Dendritic cell treated with granulocyte-macrophage colony-stimulating factor and Interleukin-4, amounts not matched to agents 40 ng/mL and 50 ng/mL, for 4 days (primary cell): Measurements from ENCODE around the gene ARHGAP24.

ENCODE experiments used
- H3K27ac Mint-ChIP-seq: one replicate; pipeline ENCODE4 v1.8.0; 2022; ENCODE audit warnings: mild to moderate bottlenecking, mixed read lengths
- H3K27me3 Mint-ChIP-seq: one replicate; pipeline ENCODE4 v1.8.0; 2022; ENCODE audit warnings: mild to moderate bottlenecking, mixed read lengths
- H3K36me3 Mint-ChIP-seq: one replicate; pipeline ENCODE4 v1.8.0; 2022; ENCODE audit warnings: low read depth, mixed read lengths
- H3K4me1 Mint-ChIP-seq: one replicate; pipeline ENCODE4 v1.8.0; 2022; ENCODE audit warnings: low read depth, mixed read lengths
- H3K4me3 Mint-ChIP-seq: one replicate; pipeline ENCODE4 v1.8.0; 2022; ENCODE audit warnings: mild to moderate bottlenecking, moderate library complexity, mixed read lengths
- H3K9me3 Mint-ChIP-seq: one replicate; pipeline ENCODE4 v1.8.0; 2022; ENCODE audit warnings: mixed read lengths
- intact Hi-C: fragments of 100-400 bp; cut with micrococcal nuclease; formaldehyde crosslinking; loops from one replicate; pipeline ENCODE4 v1.15.0; 2022

The ARHGAP24 gene

DNA sequence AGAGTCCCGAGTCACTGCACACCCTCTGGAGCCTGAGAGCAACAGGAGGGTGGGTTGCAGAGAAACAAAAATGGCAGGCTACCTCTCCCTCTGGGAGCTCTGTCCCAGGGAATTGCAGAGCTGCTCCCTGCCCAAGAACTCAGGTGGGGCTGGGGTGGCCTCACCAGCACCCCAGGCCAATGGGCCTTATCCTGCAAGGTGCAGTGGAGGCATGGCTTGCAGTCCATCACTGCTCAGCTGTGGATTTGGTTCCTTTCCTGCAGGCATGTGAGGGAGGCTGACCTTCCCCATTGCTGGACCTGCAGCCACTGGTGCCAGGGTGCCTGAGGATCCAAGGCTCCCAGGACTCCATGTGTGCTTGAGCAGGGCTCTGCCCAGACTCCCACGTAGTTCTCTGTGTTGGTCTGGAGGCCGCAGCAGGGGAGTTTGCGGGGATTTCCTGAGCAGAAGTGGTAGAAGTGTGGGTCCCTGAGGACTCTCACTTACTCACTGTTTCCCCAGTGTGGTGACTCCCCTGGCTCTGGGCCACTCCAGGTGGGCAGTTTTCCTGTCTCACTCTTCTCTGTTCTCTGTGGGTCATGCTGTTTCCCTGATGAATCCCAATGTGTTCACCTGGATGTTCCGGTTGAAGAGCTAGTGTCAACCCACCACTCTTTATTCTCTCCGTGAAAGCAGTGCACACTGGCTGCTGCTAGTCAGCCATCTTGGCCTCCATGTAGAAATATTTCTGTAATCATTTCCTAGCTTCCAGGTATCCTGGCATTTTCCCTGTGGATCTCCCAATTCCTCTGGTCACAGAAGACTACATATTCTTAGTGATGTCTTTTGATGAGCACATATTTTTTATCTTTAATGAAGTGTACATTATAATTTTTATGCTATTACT, 82.3 kb downstream of the ARHGAP24 start:
- Mint-ChIP-seq H3K36me3 (no peaks in the 10 kb centered on the region), H3K4me3 (no peak overlapping the region), H3K27ac (peak overlapping the region; percentile 22), H3K27me3 (no peaks in the 10 kb centered on the region), H3K4me1 (peaks cover 23% of the 10 kb centered on the region), H3K9me3 (peaks cover 30% of the 10 kb centered on the region)
- intact Hi-C loops: no loop called here

DNA sequence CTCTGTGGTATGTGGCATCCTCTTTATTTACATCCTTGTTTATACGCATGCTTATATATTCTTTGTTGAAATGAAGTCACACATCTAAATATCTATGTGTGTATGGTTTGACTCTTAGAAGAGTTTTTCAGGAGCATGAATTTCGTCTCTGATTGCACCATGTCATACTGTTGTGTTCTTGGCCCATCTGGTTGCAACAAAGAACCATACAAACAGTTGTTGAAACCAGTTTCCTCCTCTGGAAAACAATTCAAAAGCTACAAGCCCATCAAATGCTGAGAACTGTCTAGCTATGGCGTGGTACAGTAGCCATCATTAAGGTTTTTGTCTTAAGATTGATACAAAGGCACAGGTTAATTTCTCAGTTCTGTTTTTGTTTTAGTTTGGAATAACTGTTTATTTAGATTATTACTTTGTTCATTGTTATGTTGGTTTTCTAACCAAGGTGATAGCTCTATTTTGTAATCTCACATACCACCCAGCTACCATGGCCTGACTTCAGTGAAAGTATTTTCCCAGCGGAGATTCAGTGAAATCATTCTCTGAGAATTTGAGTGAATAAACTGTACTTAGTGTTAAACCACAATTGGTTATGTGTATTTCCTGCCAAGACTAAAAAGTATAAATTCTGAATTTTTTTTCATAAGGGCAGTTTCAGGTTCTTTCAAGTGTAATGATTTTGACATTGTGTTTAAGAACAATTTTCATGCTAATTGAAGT, 91.0 kb downstream of the ARHGAP24 start:
- Mint-ChIP-seq H3K4me3 (no peak overlapping the region), H3K27ac (no peak overlapping the region), H3K36me3 (no peaks in the 10 kb centered on the region), H3K27me3 (no peaks in the 10 kb centered on the region), H3K4me1 (peaks cover 6% of the 10 kb centered on the region), H3K9me3 (peaks cover 10% of the 10 kb centered on the region)
- intact Hi-C loops: no loop called here

DNA sequence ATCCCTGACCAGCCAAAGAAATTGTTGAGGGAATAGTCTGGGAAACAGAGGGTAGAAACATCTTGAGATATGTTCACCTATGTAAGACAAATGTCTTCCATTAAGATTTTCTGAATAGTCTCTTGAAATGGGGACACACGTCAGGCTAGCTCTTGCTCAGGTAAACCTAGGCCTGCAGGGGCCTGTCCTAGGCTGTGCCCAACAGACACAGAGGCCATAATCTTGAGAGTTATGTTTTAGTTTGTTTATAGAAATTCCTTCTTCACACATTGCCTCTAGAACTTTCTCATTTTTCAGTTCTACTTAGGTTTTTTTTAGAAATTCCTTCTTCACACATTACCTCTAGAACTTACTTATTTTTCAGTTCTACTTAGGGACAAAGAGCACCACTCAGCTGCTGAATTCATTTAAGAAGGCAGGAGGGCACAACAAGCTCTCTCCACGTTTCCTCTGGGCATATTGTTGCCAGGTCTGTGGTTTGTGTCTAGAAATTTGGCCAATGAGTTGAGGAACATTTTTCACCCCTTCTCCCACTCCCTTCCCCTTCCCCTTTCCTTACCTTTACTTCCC, 94.9 kb downstream of the ARHGAP24 start:
- intact Hi-C loops: no loop called here
- Mint-ChIP-seq H3K36me3 (no peaks in the 10 kb centered on the region), H3K4me1 (peaks cover 6% of the 10 kb centered on the region), H3K27ac (peak overlapping the region; percentile 43), H3K27me3 (no peaks in the 10 kb centered on the region), H3K9me3 (no peaks in the 10 kb centered on the region), H3K4me3 (no peak overlapping the region)

DNA sequence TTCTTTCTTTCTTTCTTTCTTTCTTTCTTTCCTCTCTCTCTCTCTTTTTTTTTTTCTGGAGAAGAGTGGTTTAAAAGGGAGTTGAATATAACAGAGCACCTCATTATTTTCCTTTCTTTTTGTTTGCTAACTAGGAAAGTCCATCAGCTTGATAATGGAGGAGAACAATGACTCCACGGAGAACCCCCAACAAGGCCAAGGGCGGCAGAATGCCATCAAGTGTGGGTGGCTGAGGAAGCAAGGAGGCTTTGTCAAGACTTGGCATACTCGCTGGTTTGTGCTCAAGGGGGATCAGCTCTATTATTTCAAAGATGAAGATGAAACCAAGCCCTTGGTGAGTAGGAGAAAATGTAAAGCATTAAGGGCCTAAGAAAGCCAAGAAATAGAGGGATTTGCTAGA, 95.4 kb downstream of the ARHGAP24 start:
- H3K9me3 Mint-ChIP-seq: no peaks in the 10 kb centered on the region
- intact Hi-C loops: no loop called here
- peaks cover 6% of the 10 kb centered on the region for H3K4me1 Mint-ChIP-seq
- peak overlapping the region; percentile 43 for H3K27ac Mint-ChIP-seq
- H3K4me3 Mint-ChIP-seq: no peak overlapping the region
- H3K36me3 Mint-ChIP-seq: no peaks in the 10 kb centered on the region
- no peaks in the 10 kb centered on the region for H3K27me3 Mint-ChIP-seq

DNA sequence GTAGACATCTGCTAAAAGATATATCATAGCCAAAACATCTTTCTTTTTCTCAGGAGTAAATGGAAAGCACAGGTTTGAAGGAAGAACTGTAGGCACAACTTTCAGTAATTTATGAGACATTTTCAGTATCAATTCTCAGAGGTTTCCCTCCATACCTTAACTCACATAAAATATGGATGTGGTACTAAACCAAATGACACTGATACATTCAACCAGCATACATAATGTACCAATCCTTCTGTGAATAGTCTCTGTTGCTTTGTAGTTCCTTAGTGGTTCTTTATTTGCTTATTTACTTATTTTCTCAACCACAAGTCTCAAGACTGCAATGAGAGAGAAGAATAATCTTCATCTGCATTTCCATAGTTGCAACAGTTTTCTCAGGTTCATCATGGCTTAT, 96.1 kb downstream of the ARHGAP24 start:
- no peak overlapping the region for H3K4me3 Mint-ChIP-seq
- no peak overlapping the region for H3K27ac Mint-ChIP-seq
- no peaks in the 10 kb centered on the region for H3K9me3 Mint-ChIP-seq
- no peaks in the 10 kb centered on the region for H3K27me3 Mint-ChIP-seq
- intact Hi-C loops: no loop called here
- H3K4me1 Mint-ChIP-seq: peaks cover 6% of the 10 kb centered on the region
- no peaks in the 10 kb centered on the region for H3K36me3 Mint-ChIP-seq

DNA sequence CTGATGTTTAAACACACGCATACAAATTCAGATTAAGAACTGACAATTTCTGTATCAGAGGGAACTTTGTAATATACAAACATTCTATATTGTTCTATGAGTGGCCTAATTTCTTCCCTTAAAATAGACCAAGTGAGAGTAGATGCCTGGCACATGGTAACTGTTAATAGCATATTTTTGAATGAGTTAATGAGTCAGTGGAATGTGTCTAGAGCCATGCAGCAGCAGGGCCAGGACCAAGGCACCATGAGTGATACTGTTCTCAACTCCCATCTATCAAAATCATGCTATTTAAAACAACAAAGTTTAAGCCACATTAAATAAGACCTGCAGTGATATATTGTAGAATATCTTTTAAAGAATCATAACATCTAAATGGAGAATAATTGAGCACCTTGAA, 98.3 kb downstream of the ARHGAP24 start:
- intact Hi-C loops: no loop called here
- Mint-ChIP-seq H3K27ac (no peak overlapping the region), H3K36me3 (no peaks in the 10 kb centered on the region), H3K4me1 (peaks cover 6% of the 10 kb centered on the region), H3K9me3 (no peaks in the 10 kb centered on the region), H3K27me3 (no peaks in the 10 kb centered on the region), H3K4me3 (no peak overlapping the region)

DNA sequence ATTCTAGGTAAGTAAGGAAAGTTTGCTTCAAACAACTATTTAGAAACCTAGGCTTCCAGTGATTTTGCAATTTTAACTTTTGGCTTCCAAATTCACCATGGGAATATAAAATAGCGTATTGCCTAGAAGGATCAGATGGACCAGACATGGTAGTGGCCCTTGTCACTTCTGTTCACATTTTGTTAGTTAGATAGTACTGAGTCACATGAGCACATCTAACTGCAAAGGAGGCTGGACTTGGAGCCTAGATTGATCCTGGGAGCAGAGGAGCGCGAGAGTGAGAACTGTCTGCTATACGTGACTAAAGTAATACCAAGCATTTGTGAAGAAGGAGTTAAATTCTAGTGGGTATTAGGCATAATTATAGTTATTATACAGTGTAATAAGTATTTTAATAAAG, 102.4 kb downstream of the ARHGAP24 start:
- intact Hi-C loops: no loop called here
- H3K4me1 Mint-ChIP-seq: no peaks in the 10 kb centered on the region
- H3K27ac Mint-ChIP-seq: no peak overlapping the region
- H3K9me3 Mint-ChIP-seq: no peaks in the 10 kb centered on the region
- H3K4me3 Mint-ChIP-seq: no peak overlapping the region
- no peaks in the 10 kb centered on the region for H3K27me3 Mint-ChIP-seq
- no peaks in the 10 kb centered on the region for H3K36me3 Mint-ChIP-seq

DNA sequence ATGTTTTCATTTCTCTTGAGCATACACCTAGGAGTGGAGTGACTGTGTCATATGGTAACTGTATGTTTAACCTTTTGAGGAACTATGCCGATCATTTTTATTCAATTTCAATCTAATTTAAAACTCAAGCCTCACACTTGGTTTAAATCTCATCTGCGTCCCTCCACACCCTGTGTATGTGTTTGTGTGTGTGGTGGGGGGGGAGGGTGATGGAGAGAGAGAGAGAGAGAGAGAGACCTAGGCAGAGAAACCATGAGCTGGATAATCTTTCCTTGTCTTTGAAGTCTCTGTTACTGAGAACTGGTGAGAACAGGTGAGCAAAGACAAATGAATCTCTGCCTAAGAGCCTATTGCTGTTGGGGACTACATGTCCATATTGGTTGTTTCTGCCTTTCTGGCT, 105.0 kb downstream of the ARHGAP24 start:
- no peaks in the 10 kb centered on the region for H3K27me3 Mint-ChIP-seq
- no peaks in the 10 kb centered on the region for H3K36me3 Mint-ChIP-seq
- intact Hi-C loops: no loop called here
- no peaks in the 10 kb centered on the region for H3K9me3 Mint-ChIP-seq
- H3K4me3 Mint-ChIP-seq: no peak overlapping the region
- no peak overlapping the region for H3K27ac Mint-ChIP-seq
- H3K4me1 Mint-ChIP-seq: no peaks in the 10 kb centered on the region

DNA sequence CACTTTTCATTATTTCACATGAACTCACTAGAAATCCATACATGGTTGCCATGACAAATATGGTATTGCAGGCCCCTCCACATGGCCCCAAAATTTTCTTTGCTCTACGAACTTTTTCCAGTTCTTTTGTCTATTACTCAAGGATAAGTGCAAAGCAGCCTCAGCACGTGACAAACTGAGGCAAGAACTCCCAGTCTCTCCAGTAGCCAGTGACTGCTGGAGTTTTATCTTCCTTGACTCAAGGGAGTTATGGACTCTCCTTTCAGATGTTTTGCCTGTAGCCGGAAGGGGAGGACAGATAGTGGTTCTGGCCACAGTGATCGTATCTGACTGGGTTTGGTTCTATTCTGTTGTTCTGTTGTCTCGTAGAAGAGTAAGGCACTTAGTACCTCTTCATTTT, 105.5 kb downstream of the ARHGAP24 start:
- H3K9me3 Mint-ChIP-seq: no peaks in the 10 kb centered on the region
- intact Hi-C loops: no loop called here

DNA sequence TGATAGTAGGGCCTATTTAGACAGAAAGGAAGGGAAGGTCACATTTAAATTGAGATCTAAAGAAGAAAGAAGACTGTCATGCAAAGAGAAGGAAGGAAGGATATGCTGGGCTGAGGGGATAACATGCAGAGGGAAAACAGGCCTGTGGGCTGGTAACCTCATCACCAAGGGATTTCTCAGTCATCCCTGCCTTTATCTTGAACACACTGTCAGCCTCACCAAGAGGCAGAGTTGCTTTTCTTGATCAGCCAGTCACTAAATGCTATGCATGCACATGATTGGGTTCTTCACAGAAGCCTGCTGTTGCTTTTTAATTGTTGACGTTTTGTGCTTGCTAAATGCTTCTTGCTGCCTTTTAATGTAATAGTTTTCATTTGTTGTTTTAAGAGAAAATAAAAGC, 113.0 kb downstream of the ARHGAP24 start:
- intact Hi-C loops: no loop called here
- Mint-ChIP-seq H3K27me3 (no peaks in the 10 kb centered on the region), H3K4me1 (no peaks in the 10 kb centered on the region), H3K36me3 (no peaks in the 10 kb centered on the region), H3K9me3 (no peaks in the 10 kb centered on the region), H3K27ac (no peak overlapping the region), H3K4me3 (no peak overlapping the region)

More for the DNA sequence above, 105.5 kb downstream of the ARHGAP24 start:
- Mint-ChIP-seq H3K4me3 (no peak overlapping the region), H3K27ac (no peak overlapping the region), H3K36me3 (no peaks in the 10 kb centered on the region), H3K27me3 (no peaks in the 10 kb centered on the region), H3K4me1 (no peaks in the 10 kb centered on the region)

DNA sequence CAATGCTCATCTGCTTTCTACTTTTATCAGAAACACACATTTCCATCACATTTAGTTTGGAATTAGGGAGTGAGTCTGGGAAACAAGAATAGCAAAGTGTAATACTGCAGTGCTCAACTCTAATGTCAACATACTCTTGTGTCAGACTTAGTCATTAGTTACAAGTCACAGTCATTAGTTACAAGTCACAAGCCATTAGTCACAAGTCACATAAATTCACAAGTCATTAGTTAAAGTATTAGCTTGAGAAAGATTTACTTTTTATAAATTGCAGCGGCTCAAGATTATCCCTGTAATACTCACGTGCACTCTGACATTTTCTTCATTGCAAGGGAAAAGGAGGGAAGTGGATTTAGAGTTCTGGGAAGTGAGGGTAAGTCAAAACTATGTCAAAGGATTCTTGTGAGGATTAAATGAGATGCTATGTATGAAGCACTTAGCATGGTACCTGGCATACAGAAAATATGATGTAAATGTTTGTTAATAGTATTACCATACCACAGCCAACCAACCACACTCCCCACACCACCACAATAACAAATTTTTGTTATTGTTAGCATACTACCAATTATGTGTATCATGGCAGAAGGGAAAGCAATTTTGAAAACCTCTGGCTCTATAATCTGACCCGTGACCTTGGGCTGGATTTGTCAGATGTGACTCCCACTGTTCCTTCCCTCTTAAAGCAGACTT, 116.6 kb downstream of the ARHGAP24 start:
- Mint-ChIP-seq H3K27me3 (no peaks in the 10 kb centered on the region), H3K36me3 (no peaks in the 10 kb centered on the region), H3K27ac (no peak overlapping the region), H3K4me3 (no peak overlapping the region), H3K4me1 (peaks cover 9% of the 10 kb centered on the region), H3K9me3 (no peaks in the 10 kb centered on the region)
- intact Hi-C loops: no loop called here

DNA sequence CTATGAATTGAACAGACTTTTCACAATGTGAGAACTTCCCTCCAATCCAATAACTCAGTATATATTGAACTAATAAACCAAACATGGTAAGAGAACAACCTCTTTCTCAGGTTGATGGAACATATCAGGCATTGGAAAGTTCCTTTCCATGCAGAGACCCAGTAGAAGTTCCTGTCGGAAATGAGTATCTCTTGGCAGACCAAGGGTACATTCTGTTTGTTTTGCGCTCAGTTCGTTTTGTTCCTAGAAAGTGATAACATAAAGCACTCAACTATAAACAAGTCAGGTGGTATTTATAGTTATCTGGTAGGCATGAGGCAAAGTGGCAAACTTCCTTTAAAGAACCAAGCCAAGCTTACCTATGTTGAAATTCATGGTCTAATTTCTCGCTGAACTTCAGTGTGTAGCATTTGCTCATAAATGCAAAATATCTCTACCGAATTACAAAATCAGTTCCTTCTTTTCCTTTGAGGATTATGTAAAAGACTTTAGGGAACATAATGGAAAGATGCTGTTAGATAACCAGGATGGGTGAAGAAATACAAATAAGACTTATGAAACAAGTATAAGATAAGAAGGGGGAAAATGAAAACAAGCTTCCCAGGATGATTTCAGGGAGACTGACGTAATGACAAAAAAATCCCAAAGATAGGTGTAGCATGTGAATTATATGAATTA, 120.3 kb downstream of the ARHGAP24 start:
- Mint-ChIP-seq H3K27me3 (no peaks in the 10 kb centered on the region), H3K9me3 (no peaks in the 10 kb centered on the region), H3K4me3 (no peak overlapping the region), H3K27ac (no peak overlapping the region), H3K4me1 (peaks cover 9% of the 10 kb centered on the region), H3K36me3 (no peaks in the 10 kb centered on the region)
- intact Hi-C loops: no loop called here

DNA sequence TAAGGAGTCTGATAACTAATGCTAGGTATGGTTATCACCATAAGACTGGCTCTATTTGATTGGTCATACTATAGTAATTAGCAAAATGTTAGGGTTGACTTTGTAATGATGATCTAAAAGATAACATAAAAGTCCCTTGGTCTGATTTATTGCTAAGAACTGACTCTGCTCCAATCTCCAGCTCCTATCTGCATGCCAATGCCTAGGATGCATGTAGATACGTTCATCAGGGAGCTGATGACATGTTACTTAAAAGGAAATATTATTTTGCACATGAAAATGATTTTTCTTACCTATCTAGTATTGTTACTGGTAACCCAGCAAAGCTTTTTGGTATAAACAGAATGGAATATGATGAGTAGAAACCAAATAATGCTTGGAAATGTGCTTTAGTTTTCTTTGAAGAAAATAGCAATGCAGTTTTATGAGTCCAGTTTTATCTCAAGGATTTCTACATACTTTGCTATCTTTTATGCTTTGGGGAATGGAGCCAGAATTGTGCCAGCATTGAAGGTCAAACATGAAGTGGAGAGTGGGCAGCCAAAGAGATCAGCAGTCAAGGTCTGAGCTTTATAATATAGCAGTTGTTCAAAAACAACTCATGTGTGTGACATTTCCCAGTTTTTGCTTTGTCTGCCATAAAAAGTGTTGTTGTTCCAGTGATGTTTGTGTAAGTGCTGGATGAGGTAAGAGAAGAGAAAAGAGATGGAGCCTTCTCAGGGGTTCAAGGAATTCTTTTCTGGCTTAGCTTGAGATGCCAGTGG, 121.0 kb downstream of the ARHGAP24 start:
- intact Hi-C loops: no loop called here
- Mint-ChIP-seq H3K27ac (no peak overlapping the region), H3K36me3 (no peaks in the 10 kb centered on the region), H3K4me1 (peaks cover 9% of the 10 kb centered on the region), H3K4me3 (no peak overlapping the region), H3K27me3 (no peaks in the 10 kb centered on the region), H3K9me3 (no peaks in the 10 kb centered on the region)
